Endothelial cell of umbilical vein (primary cell): ENCODE data around the gene SRRM3. TPM values are rescaled to one million over a fixed set of nuclear protein-coding genes. Genes with fewer than 3 reads are reported as not detected.

Experiments used
- BruUV-seq: library from RNA; stranded (reverse); fragments of 400-500 nt; replicated peaks from 2 replicates; lab custom pipeline; 2021; lab: Mats Ljungman, UMichigan
- CTCF ChIA-PET: fragments of 300-600, 350-600 bp; sonication (Branson Sonifier 250); formaldehyde crosslinking; loops from one replicate; lab custom pipeline; 2021; ENCODE audit warnings: antibody characterized with exemption, inconsistent platforms; lab: Charles Lee
- POLR2A ChIA-PET: fragments of 300-600, 350-600 bp; sonication (Branson Sonifier 250); formaldehyde crosslinking; loops from one replicate; lab custom pipeline; 2021; ENCODE audit warnings: antibody characterized with exemption, inconsistent platforms; lab: Charles Lee
- DNase-seq: peaks from one replicate; pipeline ENCODE4 v3.0.0-alpha.2; 2011; ENCODE audit warnings: low read depth, low spot score
- FAIRE-seq: peaks from 2 replicates; lab custom pipeline; 2011; peaks lifted over from hg19 to GRCh38; lab: Jason Lieb, UNC
- H2AFZ ChIP-seq: 2 replicates; pipeline ENCODE4 v1.6.0; 2012; ENCODE audit warnings: low read depth, low read length, control low read depth, inconsistent platforms
- H3K27ac ChIP-seq: 2 replicates; pipeline ENCODE4 v1.5.1; 2011; ENCODE audit warnings: low read depth, mild to moderate bottlenecking, control low read depth, low read length, moderate library complexity; ENCODE audit not compliant: insufficient read depth
- H3K27me3 ChIP-seq, 2 experiments: 2 replicates each; pipeline versions ENCODE4 v1.6.0 to v1.6.1; 2011; ENCODE audit warnings: low read length in 2 of 2, mixed read lengths in 1 of 2; ENCODE audit not compliant: control insufficient read depth in 2 of 2, insufficient read depth in 2 of 2
- H3K36me3 ChIP-seq, 2 experiments: 2 replicates in 1 of 2; 3 replicates in 1 of 2; pipeline ENCODE4 v1.5.1; 2011; ENCODE audit warnings: low read length in 2 of 2, mild to moderate bottlenecking in 1 of 2, moderate library complexity in 1 of 2; ENCODE audit not compliant: control insufficient read depth in 2 of 2, insufficient read depth in 2 of 2; ENCODE audit errors: extremely low read depth in 1 of 2
- H3K4me1 ChIP-seq: 3 replicates; pipeline ENCODE4 v1.5.1; 2011; ENCODE audit warnings: mild to moderate bottlenecking, low read length; ENCODE audit not compliant: control insufficient read depth, insufficient read depth; ENCODE audit errors: extremely low read depth
- H3K4me2 ChIP-seq: 2 replicates; pipeline ENCODE4 v1.6.1; 2011; ENCODE audit warnings: low read length, control low read depth, mixed read lengths; ENCODE audit not compliant: insufficient read depth
- H3K4me3 ChIP-seq, 3 experiments: fragments of 200-600 bp in 1 of 3; sonication (generic), shearing (Covaris generic) in 1 of 3; replicated peaks in 1 of 3; 2 replicates each; pipeline ENCODE4 v1.5.1; 2011 to 2016; ENCODE audit warnings: control low read depth in 3 of 3, low read length in 3 of 3, mild to moderate bottlenecking in 2 of 3, inconsistent platforms in 1 of 3, low read depth in 1 of 3, moderate library complexity in 1 of 3; ENCODE audit not compliant: insufficient read depth in 1 of 3
- H3K79me2 ChIP-seq: 2 replicates; pipeline ENCODE4 v1.6.0; 2012; ENCODE audit warnings: low read length, inconsistent platforms; ENCODE audit not compliant: control insufficient read depth, insufficient read depth
- H3K9ac ChIP-seq: replicated peaks from 2 replicates; pipeline ENCODE3; 2011; ENCODE audit warnings: low read length, control low read depth; ENCODE audit not compliant: insufficient read depth; ENCODE audit errors: extremely low read depth
- H3K9me1 ChIP-seq: replicated peaks from 3 replicates; pipeline ENCODE4 v1.6.0; 2011; ENCODE audit warnings: mild to moderate bottlenecking, low read length; ENCODE audit not compliant: control insufficient read depth, insufficient read depth; ENCODE audit errors: extremely low read depth
- H3K9me3 ChIP-seq: replicated peaks from 2 replicates; pipeline ENCODE4 v1.5.1; 2012; ENCODE audit warnings: low read length, inconsistent platforms; ENCODE audit not compliant: control insufficient read depth, insufficient read depth
- H4K20me1 ChIP-seq: replicated peaks from 2 replicates; pipeline ENCODE3; 2011; ENCODE audit warnings: mild to moderate bottlenecking, low read length; ENCODE audit not compliant: control insufficient read depth, insufficient read depth; ENCODE audit errors: extremely low read depth
- EZH2 ChIP-seq: IDR thresholded peaks from 2 replicates; pipeline ENCODE4 v1.6.1; 2012; ENCODE audit warnings: borderline replicate concordance, low read depth, mild to moderate bottlenecking, moderate library complexity, low read length, inconsistent platforms; ENCODE audit not compliant: severe bottlenecking
- FOS ChIP-seq: IDR thresholded peaks from 2 replicates; pipeline ENCODE4 v1.6.1; 2011; ENCODE audit warnings: mild to moderate bottlenecking, low read length, moderate library complexity, borderline replicate concordance; ENCODE audit not compliant: insufficient read depth
- GATA2 ChIP-seq: IDR thresholded peaks from 2 replicates; pipeline ENCODE4 v1.7.0; 2011; ENCODE audit warnings: low read depth, mild to moderate bottlenecking, moderate library complexity, mixed read lengths, low read length; ENCODE audit not compliant: insufficient read length, insufficient read depth
- JUN ChIP-seq: IDR thresholded peaks from 2 replicates; pipeline ENCODE4 v1.6.1; 2011; ENCODE audit warnings: borderline replicate concordance, low read depth; ENCODE audit not compliant: insufficient read length, insufficient read depth
- MAX ChIP-seq: IDR thresholded peaks from 2 replicates; pipeline ENCODE4 v1.6.1; 2011; ENCODE audit not compliant: insufficient read depth, insufficient read length
- MYC ChIP-seq: IDR thresholded peaks from one replicate; pipeline ENCODE4 v1.6.1; 2011; ENCODE audit warnings: mild to moderate bottlenecking, low read depth, low read length
- POLR2A ChIP-seq: IDR thresholded peaks from 2 replicates; pipeline ENCODE4 v1.6.1; 2012; ENCODE audit warnings: low read depth, mild to moderate bottlenecking, control low read depth, low read length
- POLR2AphosphoS5 ChIP-seq: IDR thresholded peaks from 2 replicates; pipeline ENCODE4 v1.6.1; 2012; ENCODE audit warnings: low read depth, mild to moderate bottlenecking, control low read depth, low read length, moderate library complexity; ENCODE audit not compliant: insufficient read depth
- dilution Hi-C: fragments of 300-500 bp; cut with MboI; formaldehyde crosslinking; loops from one replicate; pipeline ENCODE4 v1.15.0; 2019; ENCODE audit warnings: low sequenced_read_pairs; ENCODE audit not compliant: extremely low pct_ligation_motif_present
- intact Hi-C: fragments of 100-400 bp; cut with micrococcal nuclease; formaldehyde crosslinking; loops from one replicate; pipeline ENCODE4 v1.10.0; 2022
- polyA plus RNA-seq, 4 experiments: library from polyadenylated mRNA; depleted of rRNA in 3 of 4; stranded (reverse) in 3 of 4; unstranded in 1 of 4; fragments of >200 nt; gene quantifications; 2 replicates each; pipeline versions ENCODE4 v1.2.1 to v1.2.3, GENCODE V29; 2011 to 2012; ENCODE audit warnings: missing spikeins in 1 of 4
- total RNA-seq: library from RNA; stranded (reverse); gene quantifications from 2 replicates; pipeline ENCODE4 v1.2.3, GENCODE V29; 2021
- TF ChIP-seq, protein P1 (sequence below), 2 donors: IDR thresholded peaks; 1 replicate in 1 of 2; 2 replicates in 1 of 2; pipeline ENCODE4 v1.5.1; 2011; ENCODE audit warnings: low read length in 2 of 2, mild to moderate bottlenecking in 2 of 2, moderate library complexity in 2 of 2, control low read depth in 1 of 2, inconsistent platforms in 1 of 2, low read depth in 1 of 2; ENCODE audit not compliant: insufficient read depth in 1 of 2; ENCODE audit errors: extremely low read depth in 1 of 2

Gene SRRM3
- total and polyA plus RNA-seq, 2 donors (not counting 3 experiments of a cell fraction or from before 2014, with no cell fraction given) = 4.4 to 5.4 TPM

- FAIRE-seq (no peak), DNase-seq (no peak)
- Histone ChIP-seq H3K4me1 (no peaks in the 10 kb centered on the region), H4K20me1 (no peaks in the 10 kb centered on the region), H3K27ac (no peak overlapping the region), H3K79me2 (no peaks in the 10 kb centered on the region), H2AFZ (no peak overlapping the region), H3K27me3 (no peaks in the 10 kb centered on the region), H3K4me3 (no peak overlapping the region), H3K4me2 (no peak overlapping the region), H3K9ac (no peak overlapping the region), H3K9me1 (no peaks in the 10 kb centered on the region), H3K36me3 (no peaks in the 10 kb centered on the region), H3K9me3 (no peaks in the 10 kb centered on the region)
- ChIA-PET CTCF (interaction anchor here (0.6 to 1.8 kb wide), 7 partner anchors 11 to 103 kb away, joined by 3 to 13 read pairs (median 3); no protein-coding TSS in a partner anchor), POLR2A (no interaction called here)
- dilution Hi-C loops = no loop called here
- no TSS peak for BruUV-seq
- TF ChIP-seq, protein P1, sequence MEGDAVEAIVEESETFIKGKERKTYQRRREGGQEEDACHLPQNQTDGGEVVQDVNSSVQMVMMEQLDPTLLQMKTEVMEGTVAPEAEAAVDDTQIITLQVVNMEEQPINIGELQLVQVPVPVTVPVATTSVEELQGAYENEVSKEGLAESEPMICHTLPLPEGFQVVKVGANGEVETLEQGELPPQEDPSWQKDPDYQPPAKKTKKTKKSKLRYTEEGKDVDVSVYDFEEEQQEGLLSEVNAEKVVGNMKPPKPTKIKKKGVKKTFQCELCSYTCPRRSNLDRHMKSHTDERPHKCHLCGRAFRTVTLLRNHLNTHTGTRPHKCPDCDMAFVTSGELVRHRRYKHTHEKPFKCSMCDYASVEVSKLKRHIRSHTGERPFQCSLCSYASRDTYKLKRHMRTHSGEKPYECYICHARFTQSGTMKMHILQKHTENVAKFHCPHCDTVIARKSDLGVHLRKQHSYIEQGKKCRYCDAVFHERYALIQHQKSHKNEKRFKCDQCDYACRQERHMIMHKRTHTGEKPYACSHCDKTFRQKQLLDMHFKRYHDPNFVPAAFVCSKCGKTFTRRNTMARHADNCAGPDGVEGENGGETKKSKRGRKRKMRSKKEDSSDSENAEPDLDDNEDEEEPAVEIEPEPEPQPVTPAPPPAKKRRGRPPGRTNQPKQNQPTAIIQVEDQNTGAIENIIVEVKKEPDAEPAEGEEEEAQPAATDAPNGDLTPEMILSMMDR (IDR thresholded peaks at IDR 0.05; ENCODE audit: extremely low read depth in 1 of 2, insufficient read depth in 1 of 2, low read depth in 1 of 2, low read length in 2 of 2) = no peak
- TF ChIP-seq MAX = no peak
- intact Hi-C loops = no loop called here
Measured at GRCh38 chr7:76202666-76203030, 952 bp downstream of the SRRM3 start.

DNA sequence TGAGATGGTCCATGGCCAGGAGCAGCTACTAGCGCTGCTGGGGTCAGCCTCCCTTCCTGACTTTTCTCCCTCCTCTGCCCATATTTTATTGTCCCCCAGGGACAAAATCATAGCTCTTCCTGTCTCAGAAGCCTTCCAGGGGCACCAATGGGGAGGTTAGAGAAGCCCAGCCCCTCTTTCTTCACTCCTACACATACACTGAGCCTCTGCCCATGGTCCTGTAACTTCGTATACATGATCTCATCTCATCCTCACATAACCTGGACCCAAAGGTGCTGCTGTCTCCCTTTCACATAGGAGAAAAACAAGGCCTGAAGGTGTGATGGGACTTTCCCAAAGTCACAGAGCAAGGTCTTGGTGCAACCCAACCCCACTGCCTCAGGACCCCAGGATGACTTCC is 2.5 kb downstream of the SRRM3 start:
- H3K79me2 ChIP-seq = no peaks in the 10 kb centered on the region
- H3K9ac ChIP-seq = no peak overlapping the region
- H2AFZ ChIP-seq = no peak overlapping the region
- no peaks in the 10 kb centered on the region for H3K4me1 ChIP-seq
- H3K9me1 ChIP-seq = no peaks in the 10 kb centered on the region
- ChIA-PET CTCF (interaction anchor here (0.8 to 1.9 kb wide), 4 partner anchors 10 to 59 kb away, joined by 3 to 8 read pairs (median 4); no protein-coding TSS in a partner anchor), POLR2A (no interaction called here)
- H3K4me3 ChIP-seq = no peak overlapping the region
- FAIRE-seq (no peak), DNase-seq (no peak)
- H4K20me1 ChIP-seq = no peaks in the 10 kb centered on the region
- H3K4me2 ChIP-seq = no peak overlapping the region
- intact Hi-C loops = no loop called here
- no peaks in the 10 kb centered on the region for H3K27me3 ChIP-seq
- BruUV-seq = no TSS peak
- H3K9me3 ChIP-seq = no peaks in the 10 kb centered on the region
- TF ChIP-seq GATA2 (no peak), JUN (no peak), MAX (no peak), FOS (no peak), MYC (no peak), EZH2 (no peak), POLR2A (no peak), POLR2AphosphoS5 (no peak)
- TF ChIP-seq, protein P1 (IDR thresholded peaks at IDR 0.05; ENCODE audit: extremely low read depth in 1 of 2, insufficient read depth in 1 of 2, low read depth in 1 of 2, low read length in 2 of 2) = no peak
- no peaks in the 10 kb centered on the region for H3K36me3 ChIP-seq
- H3K27ac ChIP-seq = no peak overlapping the region
- dilution Hi-C loops = no loop called here
